Measurements from ENCODE around the gene SDCBP2. TPM values are rescaled to one million over a fixed set of nuclear protein-coding genes. Genes with fewer than 3 reads are reported as not detected.

Gene SDCBP2
- total RNA-seq, 1 donor from 2014 or later: not detected

DNA sequence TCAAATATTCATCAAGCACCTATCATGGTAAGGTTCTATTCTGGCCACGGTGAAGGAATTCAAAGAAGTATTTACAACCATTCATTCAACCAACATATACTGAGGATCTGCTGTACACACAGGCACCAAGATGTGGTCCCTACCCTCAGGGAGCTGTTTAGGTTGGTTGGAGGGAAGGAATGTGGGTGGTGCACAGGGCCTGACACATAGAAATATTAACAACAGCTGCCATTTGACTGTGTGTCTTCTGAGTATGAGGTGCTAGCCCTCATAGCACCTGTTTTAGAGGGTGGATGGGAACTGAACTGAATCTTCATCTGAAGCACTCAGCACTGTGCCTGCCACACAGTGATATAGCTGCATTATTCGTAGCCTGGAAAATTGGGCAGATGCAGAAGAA lies 55.6 kb downstream of the SDCBP2 start:
- no peaks in the 10 kb centered on the region for H3K27me3 ChIP-seq
- no peak overlapping the region for H3K4me3 ChIP-seq
- intact Hi-C loops (cut with DNase I): no loop called here
- H3K36me3 ChIP-seq: no peaks in the 10 kb centered on the region
- H3K4me1 ChIP-seq: no peaks in the 10 kb centered on the region
- no peak for DNase-seq (ENCODE audit: low spot score in 2 of 2)
- H3K9me3 ChIP-seq: no peaks in the 10 kb centered on the region
- no peak for TF ChIP-seq CTCF (IDR thresholded peaks at IDR 0.05)
- no peak overlapping the region for H3K27ac ChIP-seq

DNA sequence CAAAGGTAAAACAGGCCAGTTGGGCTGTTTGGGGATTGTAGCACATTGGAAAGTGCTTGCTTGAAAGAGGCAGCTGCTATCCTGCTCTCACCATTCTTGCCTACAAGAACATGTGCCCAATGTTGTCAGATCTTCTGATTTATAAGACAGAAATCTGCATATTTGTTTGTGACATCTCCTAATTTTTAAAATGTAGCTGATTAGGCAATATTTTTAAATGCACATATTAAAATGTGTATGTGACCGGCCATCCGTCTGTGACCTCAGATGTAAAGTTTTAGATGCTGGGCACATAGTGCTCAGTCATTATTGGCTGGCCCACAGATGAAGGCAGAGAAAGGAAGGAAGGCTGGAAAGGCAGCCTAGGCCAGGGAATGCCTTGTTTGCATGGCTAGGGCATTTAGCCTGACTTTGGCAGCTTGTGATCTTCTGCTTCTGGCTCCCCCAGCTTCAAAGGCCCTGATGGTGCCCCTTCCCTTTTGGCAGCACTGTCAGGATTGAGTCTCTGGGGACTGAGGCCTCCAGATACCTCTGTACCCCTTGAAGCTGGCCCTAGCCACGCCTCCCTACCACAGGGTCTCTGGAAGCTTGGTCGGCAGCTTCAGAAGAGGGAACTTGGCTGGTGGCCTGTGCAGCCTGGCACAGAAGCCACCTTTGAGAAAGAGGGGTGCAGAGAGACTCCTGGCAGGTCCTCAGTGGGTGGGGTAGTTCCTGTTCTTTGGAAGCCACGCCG lies 56.4 kb downstream of the SDCBP2 start:
- intact Hi-C loops (cut with DNase I): no loop called here
- no peaks in the 10 kb centered on the region for H3K4me1 ChIP-seq
- no peaks in the 10 kb centered on the region for H3K36me3 ChIP-seq
- no peaks in the 10 kb centered on the region for H3K27me3 ChIP-seq
- H3K4me3 ChIP-seq: no peak overlapping the region
- H3K9me3 ChIP-seq: no peaks in the 10 kb centered on the region
- TF ChIP-seq CTCF (IDR thresholded peaks at IDR 0.05): no peak
- H3K27ac ChIP-seq: no peak overlapping the region
- DNase-seq (ENCODE audit: low spot score in 2 of 2): no peak

DNA sequence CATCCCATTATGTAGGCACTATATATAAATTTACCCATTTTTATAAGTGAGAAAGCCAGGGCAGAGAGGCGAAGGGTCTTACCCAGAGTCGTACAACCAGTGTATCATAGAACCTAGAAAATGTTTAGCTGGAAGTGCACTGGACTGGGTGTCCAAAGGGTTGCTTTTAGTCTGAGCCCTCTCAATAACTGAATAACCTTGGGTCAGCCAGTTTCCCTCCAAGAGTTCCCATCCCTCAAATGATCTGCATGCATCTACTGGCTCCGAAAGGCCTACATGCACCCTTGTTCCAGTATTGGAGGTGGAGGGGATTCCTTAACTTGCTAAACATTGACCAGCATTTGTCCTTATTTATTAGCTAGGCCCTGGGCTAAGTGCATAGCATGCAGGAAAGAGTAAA lies 59.1 kb downstream of the SDCBP2 start:
- H3K9me3 ChIP-seq: no peaks in the 10 kb centered on the region
- no peak overlapping the region for H3K4me3 ChIP-seq
- H3K4me1 ChIP-seq: peaks cover 5 to 11% of the 10 kb centered on the region in 2 donors
- no peaks in the 10 kb centered on the region for H3K36me3 ChIP-seq
- no peak for TF ChIP-seq CTCF (IDR thresholded peaks at IDR 0.05)
- intact Hi-C loops (cut with DNase I): no loop called here
- DNase-seq (ENCODE audit: low spot score in 2 of 2): no peak
- no peaks in the 10 kb centered on the region for H3K27me3 ChIP-seq
- no peak overlapping the region for H3K27ac ChIP-seq

GRCh38 chr20:1269235-1269634 lies 59.7 kb downstream of the SDCBP2 start:
- Histone ChIP-seq H3K4me3 (no peak overlapping the region), H3K36me3 (no peaks in the 10 kb centered on the region), H3K27me3 (no peaks in the 10 kb centered on the region), H3K9me3 (no peaks in the 10 kb centered on the region), H3K27ac (no peak overlapping the region), H3K4me1 (peaks cover 5 to 11% of the 10 kb centered on the region in 2 donors)
- intact Hi-C loops (cut with DNase I): no loop called here
- no peak for TF ChIP-seq CTCF (IDR thresholded peaks at IDR 0.05)
- DNase-seq (ENCODE audit: low spot score in 2 of 2): no peak

DNA sequence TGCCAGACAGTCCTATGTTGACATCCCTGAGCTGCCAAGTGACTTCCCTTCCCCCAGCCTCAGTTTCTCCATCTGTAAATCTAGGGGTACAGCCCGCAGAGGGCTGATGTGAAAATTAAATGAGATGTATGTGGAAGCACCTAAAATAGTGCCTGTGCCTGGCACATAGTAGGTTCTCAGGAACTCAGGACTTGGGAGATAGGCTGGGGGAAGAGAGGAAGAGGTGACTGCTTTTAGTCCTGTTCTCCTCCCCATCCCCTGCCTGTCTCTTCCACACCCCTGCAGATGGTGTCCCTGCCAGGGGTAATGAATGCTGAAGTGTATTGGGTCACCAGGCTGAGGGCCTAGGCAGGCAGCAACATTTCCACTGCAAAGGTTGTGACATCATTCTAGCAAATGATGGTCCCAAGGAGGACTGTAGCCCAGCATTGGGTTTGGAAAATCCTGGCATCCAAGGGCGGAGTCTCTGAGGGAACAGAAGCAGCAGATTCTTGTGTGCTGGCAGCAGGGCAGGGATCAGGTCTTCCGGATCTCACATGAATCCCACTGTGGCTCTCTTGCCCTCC lies 61.0 kb downstream of the SDCBP2 start:
- H3K27ac ChIP-seq: no peak overlapping the region
- no peak overlapping the region for H3K4me3 ChIP-seq
- H3K4me1 ChIP-seq: peaks cover 5 to 11% of the 10 kb centered on the region in 2 donors
- DNase-seq (ENCODE audit: low spot score in 2 of 2): no peak
- H3K27me3 ChIP-seq: no peaks in the 10 kb centered on the region
- no peak for TF ChIP-seq CTCF (IDR thresholded peaks at IDR 0.05)
- intact Hi-C loops (cut with DNase I): loop anchor here (2.0 kb wide), 1 partner anchor 125 kb away; the partner anchor contains the start of gene FKBP1A
- no peaks in the 10 kb centered on the region for H3K9me3 ChIP-seq
- H3K36me3 ChIP-seq: no peaks in the 10 kb centered on the region

Data from ascending aorta (tissue), 2 donors.